ENCODE measurements around the gene SALL2. TPM values are rescaled to one million over a fixed set of nuclear protein-coding genes. Genes with fewer than 3 reads are reported as not detected.

Gene SALL2
- total RNA-seq, 1 experiment from 2014 or later, result 239 TPM

GRCh38 chr14:21527318-21527679 is 1.2 kb upstream of the SALL2 start:
- ChIA-PET POLR2A (interaction anchor here (0.6 to 4.5 kb wide), 13 partner anchors 9 to 1336 kb away, joined by 3 to 76 read pairs (median 7); partner anchors contain the start of genes CHD8, METTL3 and PARP2), CTCF (interaction anchor here (1.1 to 4.5 kb wide), 7 partner anchors 11 to 29 kb away, joined by 3 to 60 read pairs (median 21); partner anchors contain the start of gene METTL3)
- H3K36me3 Mint-ChIP-seq, result peaks cover 43% of the 10 kb centered on the region
- peak overlapping the region; percentile 99 for H3K27ac Mint-ChIP-seq
- peaks cover 78% of the 10 kb centered on the region for H3K4me1 Mint-ChIP-seq
- TF ChIP-seq ZNF263 (CRISPR knock-in tag; IDR thresholded peaks at IDR 0.05; ENCODE audit: low read depth) (no peak), IRF2 (CRISPR knock-in tag; IDR thresholded peaks at IDR 0.05; ENCODE audit: borderline replicate concordance, low read depth) (no peak), CTCF (IDR thresholded peaks at IDR 0.05) (no peak), CREM (CRISPR knock-in tag; IDR thresholded peaks at IDR 0.05) (no peak)
- DNase-seq (ENCODE audit: low spot score), result no peak
- no peaks in the 10 kb centered on the region for H3K27me3 Mint-ChIP-seq (ENCODE audit: low read depth)
- peak overlapping the region; percentile 97 for H3K4me3 Mint-ChIP-seq
- ATAC-seq, result no peak
- no peaks in the 10 kb centered on the region for H3K9me3 Mint-ChIP-seq

GRCh38 chr14:21526672-21527317 is 649 bp upstream of the SALL2 start:
- CTCF ChIA-PET, result interaction anchor here (0.7 to 4.5 kb wide), 18 partner anchors 8 to 242 kb away, joined by 3 to 60 read pairs (median 6); partner anchors contain the start of genes CHD8, METTL3 and RAB2B
- peaks cover 79% of the 10 kb centered on the region for H3K4me1 Mint-ChIP-seq
- ATAC-seq (peak; percentile 62), DNase-seq (ENCODE audit: low spot score) (peak; percentile 82)
- peak overlapping the region; percentile 97 for H3K4me3 Mint-ChIP-seq
- POLR2A ChIA-PET, result interaction anchor here (0.6 to 4.5 kb wide), 24 partner anchors 9 to 1336 kb away, joined by 3 to 76 read pairs (median 5); partner anchors contain the start of genes CHD8, METTL3, PARP2 and RAB2B
- peak overlapping the region; percentile 99 for H3K27ac Mint-ChIP-seq
- H3K9me3 Mint-ChIP-seq, result no peaks in the 10 kb centered on the region
- H3K27me3 Mint-ChIP-seq (ENCODE audit: low read depth), result no peaks in the 10 kb centered on the region
- H3K36me3 Mint-ChIP-seq, result peaks cover 44% of the 10 kb centered on the region
- no peak for TF ChIP-seq RORB (CRISPR knock-in tag; IDR thresholded peaks at IDR 0.05)
- TF ChIP-seq TCF7 (CRISPR knock-in tag; IDR thresholded peaks at IDR 0.05; ENCODE audit: low read depth), result no peak
- no peak for TF ChIP-seq ZMAT4 (CRISPR knock-in tag; IDR thresholded peaks at IDR 0.05)
- TF ChIP-seq TP53 (CRISPR knock-in tag; IDR thresholded peaks at IDR 0.05), result no peak
- TF ChIP-seq ZNF121 (CRISPR knock-in tag; IDR thresholded peaks at IDR 0.05), result no peak
- TF ChIP-seq USF2 (CRISPR knock-in tag; IDR thresholded peaks at IDR 0.05), result no peak
- TF ChIP-seq CBFB (CRISPR knock-in tag; IDR thresholded peaks at IDR 0.05; ENCODE audit: low read depth), result no peak
- TF ChIP-seq ZNF263 (CRISPR knock-in tag; IDR thresholded peaks at IDR 0.05; ENCODE audit: low read depth), result no peak
- no peak for TF ChIP-seq PRDM15 (CRISPR knock-in tag; IDR thresholded peaks at IDR 0.05)
- TF ChIP-seq MAX (CRISPR knock-in tag; IDR thresholded peaks at IDR 0.05), result no peak
- TF ChIP-seq SP1 (CRISPR knock-in tag; conservative IDR thresholded peaks at IDR 0.05), result 0 out of 2 replicates have a peak, but pooled peaks have one; percentile 20
- TF ChIP-seq NR3C1 (CRISPR knock-in tag; conservative IDR thresholded peaks at IDR 0.05; ENCODE audit: low read depth), result no peak
- TF ChIP-seq NFYB (CRISPR knock-in tag; conservative IDR thresholded peaks at IDR 0.05; ENCODE audit: low read depth), result no peak
- no peak for TF ChIP-seq IRF1 (CRISPR knock-in tag; IDR thresholded peaks at IDR 0.05)
- TF ChIP-seq E2F4 (CRISPR knock-in tag; IDR thresholded peaks at IDR 0.05; ENCODE audit: borderline replicate concordance, low read depth), result no peak
- peak; percentile 18; the same call in 1 of the 2 replicates for TF ChIP-seq ZNF423 (CRISPR knock-in tag; IDR thresholded peaks at IDR 0.05)
- TF ChIP-seq ZBTB21 (CRISPR knock-in tag; IDR thresholded peaks at IDR 0.05; ENCODE audit: borderline replicate concordance), result no peak
- TF ChIP-seq NFATC4 (CRISPR knock-in tag; IDR thresholded peaks at IDR 0.05), result no peak
- no peak for TF ChIP-seq ERG (CRISPR knock-in tag; IDR thresholded peaks at IDR 0.05)
- TF ChIP-seq GRHL2 (CRISPR knock-in tag; IDR thresholded peaks at IDR 0.05; ENCODE audit: insufficient replicate concordance, severe bottlenecking), result no peak
- TF ChIP-seq GTF2I (CRISPR knock-in tag; conservative IDR thresholded peaks at IDR 0.05), result no peak
- no peak for TF ChIP-seq TEAD4 (CRISPR knock-in tag; IDR thresholded peaks at IDR 0.05)
